ENCODE data around the gene USP46. TPM values are rescaled to one million over a fixed set of nuclear protein-coding genes. Genes with fewer than 3 reads are reported as not detected.

USP46 gene
- total RNA-seq, 4 donors from 2014 or later: 8.4 to 17.5 (median 10.5) TPM

DNA sequence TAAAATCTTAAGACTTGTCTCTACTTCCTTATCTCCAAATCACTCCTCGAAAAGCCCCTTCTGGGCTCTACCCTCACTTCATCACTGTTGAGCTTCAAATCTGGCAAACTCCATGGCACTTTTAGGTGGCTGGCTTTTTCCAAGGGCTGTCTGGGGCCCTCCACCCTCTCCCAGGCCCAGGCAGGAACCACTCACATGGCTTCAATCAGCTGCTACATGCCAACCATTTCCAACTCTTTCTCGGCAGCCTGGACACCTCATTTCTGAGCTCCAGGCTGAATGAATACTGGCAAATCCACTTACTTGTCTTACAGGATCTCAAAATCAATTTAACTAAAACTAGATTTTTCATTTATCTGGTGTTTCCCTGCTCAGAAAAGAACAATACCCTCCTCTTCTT is 22.0 kb downstream of the USP46 start:
- no peaks in the 10 kb centered on the region for H3K36me3 ChIP-seq
- no peak for DNase-seq (ENCODE audit: low spot score in 2 of 2)
- WGBS: 43% methylated on average over 2 of the region's 2 CpGs
- H3K27me3 ChIP-seq: no peaks in the 10 kb centered on the region
- H3K27ac ChIP-seq: no peak overlapping the region
- peaks cover 14% of the 10 kb centered on the region for H3K4me1 ChIP-seq
- no peaks in the 10 kb centered on the region for H3K9me3 ChIP-seq
- H3K4me3 ChIP-seq: no peak overlapping the region
- TF ChIP-seq, protein P1, sequence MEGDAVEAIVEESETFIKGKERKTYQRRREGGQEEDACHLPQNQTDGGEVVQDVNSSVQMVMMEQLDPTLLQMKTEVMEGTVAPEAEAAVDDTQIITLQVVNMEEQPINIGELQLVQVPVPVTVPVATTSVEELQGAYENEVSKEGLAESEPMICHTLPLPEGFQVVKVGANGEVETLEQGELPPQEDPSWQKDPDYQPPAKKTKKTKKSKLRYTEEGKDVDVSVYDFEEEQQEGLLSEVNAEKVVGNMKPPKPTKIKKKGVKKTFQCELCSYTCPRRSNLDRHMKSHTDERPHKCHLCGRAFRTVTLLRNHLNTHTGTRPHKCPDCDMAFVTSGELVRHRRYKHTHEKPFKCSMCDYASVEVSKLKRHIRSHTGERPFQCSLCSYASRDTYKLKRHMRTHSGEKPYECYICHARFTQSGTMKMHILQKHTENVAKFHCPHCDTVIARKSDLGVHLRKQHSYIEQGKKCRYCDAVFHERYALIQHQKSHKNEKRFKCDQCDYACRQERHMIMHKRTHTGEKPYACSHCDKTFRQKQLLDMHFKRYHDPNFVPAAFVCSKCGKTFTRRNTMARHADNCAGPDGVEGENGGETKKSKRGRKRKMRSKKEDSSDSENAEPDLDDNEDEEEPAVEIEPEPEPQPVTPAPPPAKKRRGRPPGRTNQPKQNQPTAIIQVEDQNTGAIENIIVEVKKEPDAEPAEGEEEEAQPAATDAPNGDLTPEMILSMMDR (IDR thresholded peaks at IDR 0.05): no peak
- TF ChIP-seq EP300 (IDR thresholded peaks at IDR 0.05): no peak
- no peak for TF ChIP-seq POLR2AphosphoS5 (IDR thresholded peaks at IDR 0.05)
- no peak for TF ChIP-seq POLR2A (IDR thresholded peaks at IDR 0.05)

DNA sequence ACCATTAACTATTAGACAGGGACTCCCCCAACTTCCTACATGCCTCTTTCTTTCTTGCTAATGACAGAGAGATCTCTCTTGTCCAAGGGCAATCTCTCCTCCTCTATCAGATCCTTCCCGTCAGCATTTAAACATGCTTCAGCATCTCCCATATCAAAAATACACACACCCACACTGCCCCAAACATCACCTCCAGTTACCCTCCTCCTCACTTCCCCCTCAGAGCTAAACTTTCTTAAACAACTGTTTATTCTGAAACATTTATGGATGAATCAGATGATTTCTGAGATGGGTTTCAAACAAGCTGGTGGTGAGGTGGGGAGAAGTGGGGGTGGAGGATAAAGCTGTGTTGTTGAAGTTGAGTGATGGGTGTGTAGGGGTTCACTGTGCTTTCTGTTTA is 23.5 kb downstream of the USP46 start:
- no peaks in the 10 kb centered on the region for H3K36me3 ChIP-seq
- TF ChIP-seq EP300 (IDR thresholded peaks at IDR 0.05) (no peak), POLR2A (IDR thresholded peaks at IDR 0.05) (no peak), POLR2AphosphoS5 (IDR thresholded peaks at IDR 0.05) (no peak)
- TF ChIP-seq, protein P1 (IDR thresholded peaks at IDR 0.05): no peak

GRCh38 chr4:52635130-52635529 is 24.0 kb downstream of the USP46 start:
- Histone ChIP-seq H3K9me3 (no peaks in the 10 kb centered on the region), H3K27ac (no peak overlapping the region), H3K36me3 (no peaks in the 10 kb centered on the region), H3K27me3 (no peaks in the 10 kb centered on the region), H3K4me3 (no peak overlapping the region), H3K4me1 (no peaks in the 10 kb centered on the region)
- WGBS: 81% methylated on average over 4 of the region's 4 CpGs
- DNase-seq (ENCODE audit: low spot score in 2 of 2): no peak
- TF ChIP-seq, protein P1 (IDR thresholded peaks at IDR 0.05): no peak
- TF ChIP-seq EP300 (IDR thresholded peaks at IDR 0.05): no peak
- TF ChIP-seq POLR2AphosphoS5 (IDR thresholded peaks at IDR 0.05): no peak
- no peak for TF ChIP-seq POLR2A (IDR thresholded peaks at IDR 0.05)

More for the DNA sequence above, 23.5 kb downstream of the USP46 start:
- no peak overlapping the region for H3K27ac ChIP-seq
- H3K4me3 ChIP-seq: no peak overlapping the region
- H3K9me3 ChIP-seq: no peaks in the 10 kb centered on the region
- no peaks in the 10 kb centered on the region for H3K27me3 ChIP-seq
- DNase-seq (ENCODE audit: low spot score in 2 of 2): no peak
- 68% methylated on average over 1 of the region's 1 CpG for WGBS
- no peaks in the 10 kb centered on the region for H3K4me1 ChIP-seq

DNA sequence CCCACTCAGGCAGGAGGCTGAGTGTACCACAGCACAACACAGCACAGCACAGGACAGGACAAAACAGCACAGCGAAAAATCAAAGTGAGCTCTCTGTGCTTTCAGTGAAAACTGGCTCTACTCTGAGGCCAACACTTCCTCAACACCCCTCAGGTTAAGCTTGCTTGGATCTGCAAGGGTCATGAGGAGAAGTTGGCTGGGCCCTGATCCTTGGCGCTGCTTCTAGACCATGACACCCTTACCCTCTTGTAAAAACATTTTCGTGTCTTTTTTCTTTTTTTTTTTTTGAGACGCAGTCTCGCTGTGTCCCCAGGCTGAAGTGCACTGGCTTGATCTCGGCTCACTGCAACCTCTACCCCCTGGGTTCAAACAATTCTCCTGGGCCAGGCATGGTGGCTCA is 25.3 kb downstream of the USP46 start:
- no peak for DNase-seq (ENCODE audit: low spot score in 2 of 2)
- 96% methylated on average over 6 of the region's 6 CpGs for WGBS
- Histone ChIP-seq H3K27me3 (no peaks in the 10 kb centered on the region), H3K9me3 (no peaks in the 10 kb centered on the region), H3K4me3 (no peak overlapping the region), H3K4me1 (peaks cover 4% of the 10 kb centered on the region), H3K27ac (no peak overlapping the region), H3K36me3 (no peaks in the 10 kb centered on the region)
- TF ChIP-seq POLR2A (IDR thresholded peaks at IDR 0.05) (no peak), EP300 (IDR thresholded peaks at IDR 0.05) (no peak), POLR2AphosphoS5 (IDR thresholded peaks at IDR 0.05) (no peak)
- TF ChIP-seq, protein P1 (IDR thresholded peaks at IDR 0.05): no peak

DNA sequence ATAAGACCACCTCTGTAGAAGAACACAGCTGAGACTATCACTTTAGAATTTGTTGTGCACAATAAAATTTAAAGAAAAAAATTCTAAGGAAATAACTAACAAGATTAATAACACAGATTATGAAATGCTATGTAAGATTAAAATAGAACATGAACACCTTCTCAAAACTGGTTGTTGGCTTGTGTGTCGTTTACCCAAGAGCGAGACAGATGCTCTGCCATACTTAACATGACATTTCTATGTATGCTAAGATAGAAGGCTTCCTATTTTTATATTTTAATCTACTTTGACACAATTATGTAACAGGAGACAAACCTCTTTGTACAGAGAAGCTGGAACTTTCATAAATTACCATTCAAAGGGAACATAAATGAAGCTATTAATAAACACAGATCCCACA is 30.1 kb downstream of the USP46 start:
- TF ChIP-seq POLR2AphosphoS5 (IDR thresholded peaks at IDR 0.05): no peak
- no peak for TF ChIP-seq POLR2A (IDR thresholded peaks at IDR 0.05)
- TF ChIP-seq EP300 (IDR thresholded peaks at IDR 0.05): no peak
- TF ChIP-seq, protein P1 (IDR thresholded peaks at IDR 0.05): no peak
- 80% methylated on average over 2 of the region's 2 CpGs for WGBS
- peaks cover 10% of the 10 kb centered on the region for H3K36me3 ChIP-seq
- no peaks in the 10 kb centered on the region for H3K9me3 ChIP-seq
- H3K27ac ChIP-seq: no peak overlapping the region
- DNase-seq (ENCODE audit: low spot score in 2 of 2): no peak
- no peaks in the 10 kb centered on the region for H3K27me3 ChIP-seq
- H3K4me3 ChIP-seq: no peak overlapping the region
- peaks cover 7% of the 10 kb centered on the region for H3K4me1 ChIP-seq
